ENCODE measurements around the gene KCNIP4.

DNA sequence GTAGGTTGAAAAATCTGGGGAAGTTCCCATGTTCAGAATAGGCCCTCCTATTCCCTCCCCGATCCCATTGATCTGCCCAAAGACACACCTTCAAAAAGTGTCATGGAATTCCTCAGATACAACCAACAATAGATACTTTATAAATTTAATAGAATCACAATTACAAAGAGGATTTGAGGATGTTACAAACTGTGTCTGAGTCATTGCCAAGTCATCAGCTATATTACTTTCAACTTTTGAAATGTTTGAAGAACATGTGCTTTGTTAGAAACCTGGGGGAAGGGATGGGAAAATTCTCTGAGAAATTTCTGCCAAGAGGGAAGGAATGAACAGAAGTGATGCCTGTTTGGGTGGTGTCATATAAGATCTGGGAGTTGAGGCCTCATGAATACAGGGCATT is 46.7 kb downstream of the KCNIP4 start:
- no peak for TF ChIP-seq ZNF134 (CRISPR knock-in tag; conservative IDR thresholded peaks at IDR 0.05)
- no peak for TF ChIP-seq ZNF436 (CRISPR knock-in tag; IDR thresholded peaks at IDR 0.05)
- no peak for TF ChIP-seq CTCF (IDR thresholded peaks at IDR 0.05 in 2 of 3, conservative IDR thresholded peaks at IDR 0.05 in 1 of 3; ENCODE audit: insufficient read depth in 2 of 3, low read depth in 1 of 3, low read length in 3 of 3)
- no peak for TF ChIP-seq FOXK2 (conservative IDR thresholded peaks at IDR 0.05 in 1 of 2, IDR thresholded peaks at IDR 0.05 in 1 of 2; ENCODE audit: low read depth in 2 of 2)
- no peak for TF ChIP-seq RBM17 (IDR thresholded peaks at IDR 0.05; ENCODE audit: borderline replicate concordance, low read depth, low read length)
- no peak for TF ChIP-seq SLC30A9 (CRISPR knock-in tag; IDR thresholded peaks at IDR 0.05)
- TF ChIP-seq POLR2AphosphoS5 (IDR thresholded peaks at IDR 0.05; ENCODE audit: control insufficient read depth, insufficient read depth, low read depth, low read length) = no peak
- no peak for TF ChIP-seq L3MBTL2 (IDR thresholded peaks at IDR 0.05)
- TF ChIP-seq ZZZ3 (IDR thresholded peaks at IDR 0.05) = no peak
- no peak for TF ChIP-seq RBM15 (IDR thresholded peaks at IDR 0.05; ENCODE audit: insufficient read depth, low read length)
- TF ChIP-seq ZNF41 (CRISPR knock-in tag; conservative IDR thresholded peaks at IDR 0.05) = no peak
- no peak for TF ChIP-seq POLR2A (conservative IDR thresholded peaks at IDR 0.05)
